H54 (cell line): ENCODE data around the gene OR10C1.

ENCODE experiments used
- DNase-seq: peaks from one replicate; pipeline ENCODE4 v3.0.0; 2011; ENCODE audit warnings: low spot score, mixed read lengths; ENCODE audit not compliant: insufficient read length
- FAIRE-seq: peaks from 3 replicates; lab custom pipeline; 2011; peaks lifted over from hg19 to GRCh38; lab: Jason Lieb, UNC
- POLR2A ChIP-seq: IDR thresholded peaks from 2 replicates; pipeline ENCODE4 v1.6.1; 2011; ENCODE audit warnings: low read depth, mild to moderate bottlenecking, low read length

The OR10C1 gene

DNA sequence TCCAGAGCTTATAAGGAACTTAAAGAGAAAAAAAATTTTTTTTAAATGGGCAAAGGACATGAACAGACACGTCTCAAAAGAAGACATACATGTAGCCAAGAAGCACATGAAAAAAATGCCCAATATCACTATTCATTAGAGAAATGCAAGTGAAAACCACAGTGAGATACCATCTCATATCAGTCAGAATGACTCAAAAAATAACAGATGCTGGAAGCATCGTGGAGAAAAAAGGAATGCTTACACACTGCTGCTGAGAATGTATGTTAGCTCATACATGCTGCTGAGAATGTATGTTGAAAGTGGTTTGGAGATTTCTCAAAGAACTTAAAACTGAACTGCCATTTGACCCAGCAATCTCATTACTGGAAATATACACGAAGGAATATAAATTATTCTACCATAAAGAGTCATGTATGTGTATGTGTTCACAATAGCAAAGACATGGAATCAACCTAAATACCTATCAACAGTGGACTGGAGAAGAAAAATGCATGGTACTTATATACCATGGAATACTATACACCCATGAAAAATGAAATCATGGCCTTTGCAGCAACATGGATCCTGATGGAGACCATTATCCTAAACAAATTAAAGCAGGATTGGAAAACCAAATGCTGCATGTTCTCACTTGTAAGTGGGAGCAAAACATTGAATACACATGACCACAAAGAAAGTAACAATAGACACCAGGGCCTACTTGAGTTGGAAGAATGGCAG is 12.5 kb downstream of the OR10C1 start:
- TF ChIP-seq POLR2A = no peak
- FAIRE-seq (no peak), DNase-seq (no peak)

- FAIRE-seq = no peak
- TF ChIP-seq POLR2A = no peak
- DNase-seq = no peak
These were observed 17.9 kb downstream of the OR10C1 start, which contains the start of the genes OR11A1 and OR2H1 for GRCh38 chr6:29456971-29457370. OR11A1 (minus strand) TSS chr6:29457071; CDS start chr6:29427641, 29,430 bp downstream. OR2H1 (plus strand) TSS chr6:29457155; CDS start chr6:29461770, 4,615 bp downstream.

- no peak for FAIRE-seq
- no peak for TF ChIP-seq POLR2A
- no peak for DNase-seq
These were observed 22.1 kb downstream of the OR10C1 start for GRCh38 chr6:29461021-29461814.

DNA sequence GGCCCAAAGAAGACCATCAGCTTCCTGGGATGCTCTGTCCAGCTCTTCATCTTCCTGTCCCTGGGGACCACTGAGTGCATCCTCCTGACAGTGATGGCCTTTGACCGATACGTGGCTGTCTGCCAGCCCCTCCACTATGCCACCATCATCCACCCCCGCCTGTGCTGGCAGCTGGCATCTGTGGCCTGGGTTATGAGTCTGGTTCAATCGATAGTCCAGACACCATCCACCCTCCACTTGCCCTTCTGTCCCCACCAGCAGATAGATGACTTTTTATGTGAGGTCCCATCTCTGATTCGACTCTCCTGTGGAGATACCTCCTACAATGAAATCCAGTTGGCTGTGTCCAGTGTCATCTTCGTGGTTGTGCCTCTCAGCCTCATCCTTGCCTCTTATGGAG is 22.9 kb downstream of the OR10C1 start:
- no peak for TF ChIP-seq POLR2A
- FAIRE-seq (no peak), DNase-seq (no peak)

GRCh38 chr6:29465279-29465678 is 26.2 kb downstream of the OR10C1 start:
- no peak for TF ChIP-seq POLR2A
- no peak for FAIRE-seq
- no peak for DNase-seq

DNA sequence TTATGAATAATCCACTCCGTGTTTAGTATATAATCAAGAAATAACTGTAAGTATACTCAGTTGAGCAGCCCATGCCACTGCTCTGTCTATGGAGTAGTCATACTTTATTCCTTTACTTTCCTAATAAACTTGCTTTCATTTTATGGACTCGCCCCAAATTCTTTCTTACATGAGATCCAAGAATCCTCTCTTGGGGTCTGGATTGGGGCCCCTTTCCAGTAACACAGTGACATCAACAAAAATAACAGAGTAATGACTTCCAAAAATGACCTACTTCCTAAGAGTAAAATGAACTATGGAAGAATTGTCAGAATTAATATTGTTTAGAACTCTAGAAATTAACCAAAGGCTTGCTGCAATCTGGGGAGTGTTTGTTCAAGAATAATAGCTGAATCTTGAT is 26.7 kb downstream of the OR10C1 start:
- no peak for TF ChIP-seq POLR2A
- FAIRE-seq = no peak
- no peak for DNase-seq

DNA sequence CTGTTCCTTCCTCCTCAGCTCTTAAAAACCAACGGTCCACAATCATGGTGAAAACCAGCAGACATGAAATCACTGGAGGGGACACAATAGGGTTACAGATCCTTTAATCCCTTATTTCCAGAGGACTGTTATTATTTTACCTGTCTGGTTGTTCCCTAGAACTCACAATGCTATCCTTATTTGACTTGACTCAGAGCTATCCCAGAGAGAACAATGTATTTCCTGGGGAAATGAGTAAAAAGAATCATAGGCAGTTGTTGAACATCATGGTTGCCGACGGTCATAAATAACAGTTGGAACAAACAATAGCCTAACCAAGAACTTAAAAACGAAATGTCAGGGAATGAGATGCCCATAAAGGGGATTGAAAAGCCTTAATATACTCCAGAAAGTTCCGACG is 27.1 kb downstream of the OR10C1 start:
- no peak for DNase-seq
- no peak for FAIRE-seq
- no peak for TF ChIP-seq POLR2A

GRCh38 chr6:29474996-29475395 is 35.9 kb downstream of the OR10C1 start:
- DNase-seq = no peak
- no peak for TF ChIP-seq POLR2A
- FAIRE-seq = no peak

DNA sequence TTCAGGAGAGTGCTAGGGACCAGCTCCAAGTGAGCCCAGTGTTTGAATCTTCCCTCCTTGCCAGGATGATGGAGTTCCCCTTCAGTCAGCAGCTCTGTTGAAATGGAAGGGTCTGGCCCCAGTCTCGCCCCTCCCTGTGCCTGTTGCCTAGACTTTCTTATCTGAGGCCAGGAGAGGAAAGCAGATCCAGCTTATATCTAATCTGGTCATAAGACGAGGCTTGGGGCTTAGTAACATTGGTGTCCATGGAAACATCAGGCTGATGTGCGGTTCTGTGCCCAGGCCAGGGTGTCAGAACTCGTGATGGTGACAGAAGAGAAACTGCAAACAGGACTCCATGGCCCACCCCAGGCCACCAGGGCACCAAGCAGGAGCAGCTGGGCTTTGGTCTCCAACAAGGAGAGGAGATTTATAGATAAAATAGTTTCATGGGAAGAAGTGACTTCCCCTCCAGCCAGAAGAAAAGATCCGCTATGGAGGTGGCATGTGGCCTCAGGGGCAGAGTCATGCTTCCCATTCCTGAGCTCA is 38.9 kb downstream of the OR10C1 start:
- FAIRE-seq = no peak
- TF ChIP-seq POLR2A = no peak
- DNase-seq = no peak

DNA sequence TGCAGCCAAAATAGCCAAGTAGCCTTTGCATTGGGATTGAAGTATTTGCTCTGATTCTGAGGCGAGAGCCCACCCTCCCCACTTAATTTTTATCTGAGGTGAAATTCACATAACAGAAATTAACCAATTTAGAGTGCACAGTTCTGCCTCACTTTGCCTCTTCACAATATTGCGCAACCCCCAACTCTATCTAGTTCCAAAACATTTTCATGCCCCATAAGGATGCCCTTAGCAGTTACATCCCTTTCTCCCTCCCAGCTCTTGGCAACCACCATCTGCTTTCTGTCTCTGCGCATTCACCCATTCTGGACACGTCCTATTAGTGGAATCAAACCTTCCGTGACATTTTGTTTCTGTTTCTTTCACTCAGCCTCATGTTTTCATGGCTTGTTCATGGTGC is 39.6 kb downstream of the OR10C1 start:
- DNase-seq (no peak), FAIRE-seq (no peak)
- TF ChIP-seq POLR2A = no peak

GRCh38 chr6:29479560-29479959 is 40.5 kb downstream of the OR10C1 start:
- no peak for FAIRE-seq
- no peak for DNase-seq
- no peak for TF ChIP-seq POLR2A

DNA sequence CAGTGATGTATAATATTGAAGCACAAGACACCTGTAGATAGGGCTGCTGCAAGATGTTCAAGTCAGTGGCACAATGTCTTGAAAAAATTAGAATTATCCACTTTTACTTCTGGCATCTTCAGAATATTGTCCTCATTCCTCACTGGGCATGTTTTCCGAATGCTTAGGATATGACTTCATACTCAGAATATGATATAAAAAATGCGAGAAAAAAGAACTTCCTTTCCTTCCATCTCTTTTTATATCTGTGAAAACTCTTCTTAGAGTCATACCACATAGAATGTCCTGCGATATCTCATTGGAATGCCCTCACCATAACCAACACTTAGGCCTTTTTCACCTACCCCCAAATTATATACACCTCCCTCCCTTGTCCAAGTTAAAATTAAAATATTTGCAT is 44.1 kb downstream of the OR10C1 start:
- no peak for DNase-seq
- TF ChIP-seq POLR2A = no peak
- FAIRE-seq = no peak

DNA sequence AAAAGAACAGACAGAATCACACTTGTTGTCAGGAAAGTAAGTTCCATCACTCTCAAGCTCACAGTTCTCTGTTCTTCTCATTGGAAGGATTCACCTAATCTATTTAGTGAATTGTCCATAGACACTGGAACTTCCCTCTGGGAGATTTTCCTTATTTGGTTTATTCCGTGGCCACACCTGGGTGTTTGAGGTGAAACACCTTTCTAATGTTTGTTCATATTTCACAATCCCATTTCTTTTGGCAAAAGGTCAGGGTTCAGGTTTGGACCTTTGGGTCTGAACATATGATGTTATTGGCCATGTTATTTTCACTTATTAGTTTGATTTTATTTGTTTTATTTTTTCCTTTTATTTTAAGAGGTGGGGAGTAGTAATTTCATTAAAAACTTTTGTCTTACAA is 44.6 kb downstream of the OR10C1 start:
- TF ChIP-seq POLR2A = no peak
- no peak for DNase-seq
- no peak for FAIRE-seq

DNA sequence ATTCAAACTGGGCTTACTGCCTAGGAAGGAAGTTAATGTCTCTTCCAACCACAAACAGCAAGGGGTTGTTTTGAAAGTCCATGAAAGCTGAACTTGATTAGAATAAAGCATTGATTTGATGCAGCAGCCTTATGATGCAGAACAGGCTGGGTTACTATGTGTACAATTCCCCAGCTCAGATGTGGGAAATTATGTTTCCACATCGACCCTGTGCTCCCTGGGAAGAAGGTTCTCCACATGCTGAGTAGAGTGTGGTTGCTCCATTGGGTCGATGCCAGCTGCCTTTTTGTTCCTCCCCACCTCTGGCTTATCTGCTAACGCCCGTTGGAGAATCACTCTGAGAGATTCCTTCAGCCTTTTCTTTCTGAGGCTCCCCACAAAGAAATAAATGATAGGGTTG is 47.5 kb downstream of the OR10C1 start:
- FAIRE-seq = no peak
- no peak for TF ChIP-seq POLR2A
- no peak for DNase-seq
